ENCODE results near the gene CALR.
A peak's percentile ranks its signal among the peaks of the same experiment; 100 is the strongest.

CALR gene

DNA sequence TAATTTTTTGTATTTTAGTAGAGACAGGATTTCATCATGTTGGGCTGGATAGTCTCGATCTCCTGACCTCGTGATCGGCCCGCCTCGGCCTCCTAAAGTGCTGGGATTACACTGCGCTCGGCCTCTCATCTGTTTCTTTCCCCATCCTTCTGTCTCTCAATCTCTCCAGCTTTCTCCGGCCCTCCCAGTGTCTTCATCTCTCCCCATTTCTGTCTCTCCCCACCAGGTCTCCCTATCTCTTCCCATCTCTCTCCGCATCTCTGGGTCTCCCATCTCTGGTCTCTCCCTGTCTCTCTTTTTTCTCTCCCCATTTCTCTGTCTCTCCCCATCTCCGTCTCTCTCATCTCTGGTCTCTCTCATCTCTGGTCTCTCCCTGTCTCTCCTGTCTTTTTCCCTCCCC is 44.7 kb downstream of the CALR start:
- peaks cover 6% of the 10 kb centered on the region for H3K4me1 ChIP-seq (ENCODE audit: control insufficient read depth, insufficient read depth, low read length)
- H3K4me3 ChIP-seq (ENCODE audit: low read length), result peak overlapping the region; percentile 57
- H3K36me3 ChIP-seq (ENCODE audit: control insufficient read depth, insufficient read depth, low read length), result no peaks in the 10 kb centered on the region
- no peak overlapping the region for H3K9ac ChIP-seq (ENCODE audit: low read length)
- no peak overlapping the region for H3K27ac ChIP-seq (ENCODE audit: low read depth, low read length)
- H3K27me3 ChIP-seq (ENCODE audit: control insufficient read depth, insufficient read depth, low read length), result no peaks in the 10 kb centered on the region

DNA sequence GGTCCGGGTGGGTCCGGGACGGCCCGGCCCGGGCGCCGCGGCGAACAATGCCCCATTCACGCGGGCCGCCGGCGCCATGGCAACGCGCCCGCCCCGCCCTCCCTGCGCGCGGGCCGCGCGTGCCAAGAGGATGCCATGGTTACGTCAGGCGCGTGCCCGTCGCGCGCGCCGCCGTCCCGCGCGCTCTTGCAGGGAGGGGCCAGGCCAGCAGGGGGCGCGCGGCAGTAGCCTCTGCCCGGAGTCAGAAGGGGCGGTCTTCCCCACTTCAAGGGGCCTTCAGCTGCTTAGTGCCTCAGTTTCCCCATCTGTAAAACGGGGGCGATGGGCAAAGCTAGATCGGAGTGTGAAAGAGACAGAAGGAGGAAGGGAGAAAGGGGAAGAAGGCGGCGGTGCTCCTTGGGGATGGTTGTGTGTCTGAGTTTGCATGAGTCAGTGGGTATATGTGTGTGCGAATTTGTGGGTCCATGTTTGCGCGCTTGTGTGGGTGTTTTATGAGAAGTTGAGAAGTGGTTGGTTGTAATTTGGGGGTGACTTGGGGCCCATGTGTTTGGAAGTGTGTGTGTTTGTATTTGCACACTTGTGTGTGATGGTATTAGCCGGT is 45.2 kb downstream of the CALR start:
- Histone ChIP-seq H3K27ac (ENCODE audit: low read depth, low read length) (no peak overlapping the region), H3K27me3 (ENCODE audit: control insufficient read depth, insufficient read depth, low read length) (no peaks in the 10 kb centered on the region), H3K36me3 (ENCODE audit: control insufficient read depth, insufficient read depth, low read length) (no peaks in the 10 kb centered on the region), H3K9ac (ENCODE audit: low read length) (no peak overlapping the region), H3K4me1 (ENCODE audit: control insufficient read depth, insufficient read depth, low read length) (peaks cover 6% of the 10 kb centered on the region), H3K4me3 (ENCODE audit: low read length) (peak overlapping the region; percentile 57)

DNA sequence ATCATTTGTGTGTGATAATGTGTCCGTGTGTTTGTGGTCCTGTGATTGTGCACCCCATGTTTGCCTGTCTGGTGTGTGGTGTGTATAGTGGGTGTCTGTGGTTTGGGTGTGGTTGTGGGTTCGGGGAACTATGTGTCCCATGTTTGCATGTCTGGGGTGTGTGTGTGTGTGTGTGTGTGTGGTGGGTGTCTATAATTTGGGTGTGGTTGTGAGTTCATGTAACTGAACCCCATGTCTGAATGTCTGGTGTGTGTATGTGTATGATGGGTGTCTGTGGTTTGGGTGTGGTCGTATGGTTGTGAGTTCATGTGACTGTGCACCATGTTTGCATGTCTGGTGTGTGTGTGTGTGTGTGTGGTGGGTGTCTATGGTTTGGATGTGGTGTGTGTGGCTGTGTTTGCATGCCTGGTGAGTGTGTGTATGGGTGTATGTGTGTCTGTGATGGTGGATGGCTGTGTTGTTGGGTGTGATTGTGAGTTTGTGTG is 45.8 kb downstream of the CALR start:
- Histone ChIP-seq H3K27ac (ENCODE audit: low read depth, low read length) (no peak overlapping the region), H3K27me3 (ENCODE audit: control insufficient read depth, insufficient read depth, low read length) (no peaks in the 10 kb centered on the region), H3K9ac (ENCODE audit: low read length) (no peak overlapping the region), H3K4me1 (ENCODE audit: control insufficient read depth, insufficient read depth, low read length) (peaks cover 6% of the 10 kb centered on the region), H3K36me3 (ENCODE audit: control insufficient read depth, insufficient read depth, low read length) (no peaks in the 10 kb centered on the region), H3K4me3 (ENCODE audit: low read length) (no peak overlapping the region)

DNA sequence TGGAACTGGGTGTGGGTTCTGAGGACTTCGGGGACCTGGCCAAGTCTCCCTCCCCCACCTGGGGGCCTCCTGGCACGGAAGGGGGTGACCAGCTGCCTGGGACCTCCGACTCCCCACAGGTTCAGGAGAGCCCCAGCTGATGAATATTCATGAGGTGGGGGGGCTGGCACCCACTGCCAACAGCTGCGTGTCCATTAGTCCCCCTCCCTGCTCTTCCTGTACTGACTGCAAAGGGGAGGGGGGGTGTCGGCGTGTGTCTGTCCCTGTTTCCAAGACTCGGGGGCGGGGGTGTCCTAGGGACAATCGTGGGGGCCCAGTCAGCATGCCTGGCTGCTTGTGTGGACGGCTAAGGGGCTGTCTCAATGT is 46.3 kb downstream of the CALR start:
- Histone ChIP-seq H3K27ac (ENCODE audit: low read depth, low read length) (no peak overlapping the region), H3K4me3 (ENCODE audit: low read length) (no peak overlapping the region), H3K4me1 (ENCODE audit: control insufficient read depth, insufficient read depth, low read length) (peaks cover 6% of the 10 kb centered on the region), H3K9ac (ENCODE audit: low read length) (peak overlapping the region; percentile 10), H3K27me3 (ENCODE audit: control insufficient read depth, insufficient read depth, low read length) (no peaks in the 10 kb centered on the region), H3K36me3 (ENCODE audit: control insufficient read depth, insufficient read depth, low read length) (no peaks in the 10 kb centered on the region)

DNA sequence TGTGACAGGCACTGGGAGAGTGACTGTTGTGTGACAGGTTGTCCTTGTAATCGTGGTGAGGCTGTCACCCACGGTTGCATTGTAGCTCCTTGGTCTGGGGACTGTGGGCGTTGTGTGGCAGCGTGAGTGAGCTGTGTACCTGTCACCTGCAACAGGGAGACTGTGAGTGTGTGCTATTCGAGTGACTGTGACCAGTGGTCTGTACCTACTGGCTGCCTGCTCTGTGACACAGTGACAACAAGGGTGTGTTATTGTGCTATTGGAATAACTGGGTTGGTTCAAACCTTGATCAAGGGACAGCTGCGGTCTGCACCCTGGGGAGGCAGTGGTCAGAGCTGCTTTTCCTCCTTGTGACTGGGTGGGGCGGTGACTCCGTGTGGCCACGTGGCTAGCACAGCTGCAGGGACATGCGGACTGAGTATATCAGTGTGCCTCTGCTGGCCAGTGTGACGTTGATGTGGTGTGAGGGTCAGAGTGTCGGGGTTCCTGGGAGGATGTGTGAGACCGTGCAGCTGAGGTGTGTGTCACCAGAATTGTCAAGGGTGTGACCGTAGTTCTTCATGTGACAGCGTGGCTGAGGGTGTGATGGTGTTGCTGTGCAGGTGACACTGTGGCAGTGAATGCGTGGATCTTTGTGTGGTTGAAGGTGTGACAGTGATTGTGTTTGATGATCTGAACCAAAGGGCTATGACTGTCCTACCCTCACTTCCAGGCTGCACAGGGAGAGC is 46.8 kb downstream of the CALR start:
- Histone ChIP-seq H3K27ac (ENCODE audit: low read depth, low read length) (no peak overlapping the region), H3K27me3 (ENCODE audit: control insufficient read depth, insufficient read depth, low read length) (no peaks in the 10 kb centered on the region), H3K4me3 (ENCODE audit: low read length) (no peak overlapping the region), H3K9ac (ENCODE audit: low read length) (peak overlapping the region; percentile 10), H3K36me3 (ENCODE audit: control insufficient read depth, insufficient read depth, low read length) (no peaks in the 10 kb centered on the region), H3K4me1 (ENCODE audit: control insufficient read depth, insufficient read depth, low read length) (peaks cover 6% of the 10 kb centered on the region)

DNA sequence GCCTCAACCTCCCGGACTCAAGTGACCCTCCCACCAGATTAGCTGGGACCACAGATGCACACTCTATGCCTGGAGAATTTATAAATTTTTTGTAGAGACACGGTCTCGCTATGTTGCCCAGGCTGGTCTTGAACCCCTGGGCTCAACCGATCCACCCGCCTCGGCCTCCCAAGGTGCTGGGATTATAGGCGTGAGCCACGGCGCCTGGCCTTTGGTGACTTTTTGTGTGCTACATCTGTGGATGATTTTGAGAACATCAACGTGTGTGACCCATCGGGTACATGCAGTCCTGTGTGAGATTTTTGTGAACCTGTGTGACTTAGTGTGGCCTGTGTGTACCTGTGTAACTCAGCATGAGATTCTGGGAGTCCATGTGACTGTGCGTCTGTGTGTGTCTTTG is 48.3 kb downstream of the CALR start:
- no peaks in the 10 kb centered on the region for H3K27me3 ChIP-seq (ENCODE audit: control insufficient read depth, insufficient read depth, low read length)
- H3K9ac ChIP-seq (ENCODE audit: low read length), result no peak overlapping the region
- no peak overlapping the region for H3K4me3 ChIP-seq (ENCODE audit: low read length)
- H3K4me1 ChIP-seq (ENCODE audit: control insufficient read depth, insufficient read depth, low read length), result peaks cover 6% of the 10 kb centered on the region
- H3K27ac ChIP-seq (ENCODE audit: low read depth, low read length), result no peak overlapping the region
- no peaks in the 10 kb centered on the region for H3K36me3 ChIP-seq (ENCODE audit: control insufficient read depth, insufficient read depth, low read length)

DNA sequence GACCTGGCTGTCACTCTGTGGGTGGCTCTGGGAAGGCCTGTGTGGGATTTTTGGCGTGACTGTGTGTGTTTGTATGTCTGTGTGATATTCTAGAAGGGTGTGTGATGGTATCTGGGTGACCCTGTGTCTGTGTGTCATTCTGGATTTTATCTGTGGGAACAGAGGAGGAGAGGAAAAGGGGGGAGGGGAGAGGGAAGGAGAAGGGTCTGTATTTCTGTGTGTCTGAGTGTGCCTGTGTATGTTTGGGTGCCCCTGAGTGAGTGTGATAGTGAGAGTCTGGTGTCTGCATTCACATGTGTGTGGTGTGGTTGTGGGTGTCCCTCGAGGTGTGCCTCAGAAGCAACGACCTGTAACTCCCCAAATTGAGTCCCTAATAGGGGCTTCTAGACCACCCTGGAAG is 48.8 kb downstream of the CALR start:
- Histone ChIP-seq H3K4me3 (ENCODE audit: low read length) (no peak overlapping the region), H3K36me3 (ENCODE audit: control insufficient read depth, insufficient read depth, low read length) (no peaks in the 10 kb centered on the region), H3K27me3 (ENCODE audit: control insufficient read depth, insufficient read depth, low read length) (no peaks in the 10 kb centered on the region), H3K4me1 (ENCODE audit: control insufficient read depth, insufficient read depth, low read length) (peaks cover 6% of the 10 kb centered on the region), H3K27ac (ENCODE audit: low read depth, low read length) (no peak overlapping the region), H3K9ac (ENCODE audit: low read length) (no peak overlapping the region)

- Histone ChIP-seq H3K4me3 (ENCODE audit: low read length) (no peak overlapping the region), H3K9ac (ENCODE audit: low read length) (no peak overlapping the region), H3K27me3 (ENCODE audit: control insufficient read depth, insufficient read depth, low read length) (no peaks in the 10 kb centered on the region), H3K36me3 (ENCODE audit: control insufficient read depth, insufficient read depth, low read length) (no peaks in the 10 kb centered on the region), H3K4me1 (ENCODE audit: control insufficient read depth, insufficient read depth, low read length) (peaks cover 6% of the 10 kb centered on the region), H3K27ac (ENCODE audit: low read depth, low read length) (no peak overlapping the region)
These were observed 49.4 kb downstream of the CALR start for GRCh38 chr19:12987781-12988180.

GRCh38 chr19:12990431-12990830 is 52.0 kb downstream of the CALR start:
- Histone ChIP-seq H3K27me3 (ENCODE audit: control insufficient read depth, insufficient read depth, low read length) (no peaks in the 10 kb centered on the region), H3K36me3 (ENCODE audit: control insufficient read depth, insufficient read depth, low read length) (no peaks in the 10 kb centered on the region), H3K27ac (ENCODE audit: low read depth, low read length) (no peak overlapping the region)

DNA sequence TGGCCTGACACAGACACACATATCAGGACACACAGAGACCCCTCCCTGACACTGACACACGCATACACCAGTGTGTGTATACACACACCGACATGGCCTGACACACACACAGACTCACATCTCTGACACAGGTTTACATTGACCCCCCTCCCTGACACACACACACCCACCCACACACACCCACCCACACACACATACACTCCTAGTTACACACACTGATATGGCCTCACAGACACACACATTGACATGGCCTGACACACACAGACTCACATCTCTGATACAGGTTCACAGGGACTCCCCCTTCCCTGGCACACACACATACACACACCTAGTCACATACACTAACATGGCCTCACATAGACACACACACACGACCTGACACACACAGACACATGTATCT is 52.4 kb downstream of the CALR start:
- no peak overlapping the region for H3K4me3 ChIP-seq (ENCODE audit: low read length)
- H3K36me3 ChIP-seq (ENCODE audit: control insufficient read depth, insufficient read depth, low read length), result no peaks in the 10 kb centered on the region
- H3K27ac ChIP-seq (ENCODE audit: low read depth, low read length), result no peak overlapping the region
- no peaks in the 10 kb centered on the region for H3K27me3 ChIP-seq (ENCODE audit: control insufficient read depth, insufficient read depth, low read length)
- no peak overlapping the region for H3K9ac ChIP-seq (ENCODE audit: low read length)
- H3K4me1 ChIP-seq (ENCODE audit: control insufficient read depth, insufficient read depth, low read length), result no peaks in the 10 kb centered on the region

More at GRCh38 chr19:12990431-12990830, 52.0 kb downstream of the CALR start:
- Histone ChIP-seq H3K9ac (ENCODE audit: low read length) (no peak overlapping the region), H3K4me3 (ENCODE audit: low read length) (no peak overlapping the region), H3K4me1 (ENCODE audit: control insufficient read depth, insufficient read depth, low read length) (no peaks in the 10 kb centered on the region)

DNA sequence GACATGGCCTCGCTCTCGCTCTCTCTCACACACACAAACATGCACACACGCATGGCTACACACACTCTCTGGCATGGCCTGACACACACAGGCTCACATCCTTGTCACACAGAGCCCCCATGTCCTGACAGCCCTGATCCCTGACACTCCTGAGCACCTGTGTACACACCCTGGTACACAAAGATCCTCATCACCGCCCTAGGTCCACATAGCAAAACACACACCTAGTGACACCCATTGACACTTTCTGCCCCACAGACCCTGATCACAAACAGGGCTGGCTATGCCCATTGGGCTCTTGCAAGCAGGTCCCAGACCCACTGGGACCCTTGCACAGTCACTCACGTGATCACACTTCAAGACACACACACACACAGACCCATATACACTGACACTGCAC is 52.9 kb downstream of the CALR start:
- Histone ChIP-seq H3K9ac (ENCODE audit: low read length) (no peak overlapping the region), H3K4me3 (ENCODE audit: low read length) (no peak overlapping the region), H3K27me3 (ENCODE audit: control insufficient read depth, insufficient read depth, low read length) (no peaks in the 10 kb centered on the region), H3K4me1 (ENCODE audit: control insufficient read depth, insufficient read depth, low read length) (no peaks in the 10 kb centered on the region), H3K36me3 (ENCODE audit: control insufficient read depth, insufficient read depth, low read length) (no peaks in the 10 kb centered on the region), H3K27ac (ENCODE audit: low read depth, low read length) (no peak overlapping the region)

DNA sequence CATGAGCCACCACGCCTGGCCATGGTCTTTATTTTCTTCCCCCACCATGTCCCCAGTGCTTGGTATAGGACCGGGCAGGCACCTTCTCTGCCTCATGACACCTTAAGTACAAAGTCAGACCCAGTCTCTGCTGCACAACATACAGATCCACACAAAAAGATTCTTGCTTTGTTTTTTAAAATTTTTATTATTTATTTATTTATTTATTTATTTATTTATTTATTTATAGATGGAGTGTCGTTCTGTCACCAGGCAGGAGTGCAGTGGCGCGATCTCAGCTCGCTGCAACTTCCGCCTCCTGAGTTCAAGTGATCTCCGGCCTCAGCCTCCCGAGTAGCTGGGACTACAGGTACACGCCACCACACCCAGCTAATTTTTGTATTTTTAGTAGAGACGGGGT is 54.3 kb downstream of the CALR start:
- H3K27me3 ChIP-seq (ENCODE audit: control insufficient read depth, insufficient read depth, low read length), result no peaks in the 10 kb centered on the region
- H3K36me3 ChIP-seq (ENCODE audit: control insufficient read depth, insufficient read depth, low read length), result no peaks in the 10 kb centered on the region
- peaks cover 8% of the 10 kb centered on the region for H3K4me1 ChIP-seq (ENCODE audit: control insufficient read depth, insufficient read depth, low read length)
- no peak overlapping the region for H3K9ac ChIP-seq (ENCODE audit: low read length)
- no peak overlapping the region for H3K4me3 ChIP-seq (ENCODE audit: low read length)
- no peak overlapping the region for H3K27ac ChIP-seq (ENCODE audit: low read depth, low read length)

- Histone ChIP-seq H3K27me3 (ENCODE audit: control insufficient read depth, insufficient read depth, low read length) (no peaks in the 10 kb centered on the region), H3K27ac (ENCODE audit: low read depth, low read length) (no peak overlapping the region), H3K36me3 (ENCODE audit: control insufficient read depth, insufficient read depth, low read length) (no peaks in the 10 kb centered on the region)
These were observed 55.2 kb downstream of the CALR start for GRCh38 chr19:12993562-12993961.

More at GRCh38 chr19:12993562-12993961, 55.2 kb downstream of the CALR start:
- Histone ChIP-seq H3K4me3 (ENCODE audit: low read length) (no peak overlapping the region), H3K4me1 (ENCODE audit: control insufficient read depth, insufficient read depth, low read length) (peaks cover 11% of the 10 kb centered on the region), H3K9ac (ENCODE audit: low read length) (no peak overlapping the region)
